GM18858 (cell line): ENCODE data around the gene GNA12.
A peak's percentile ranks its signal among the peaks of the same experiment; 100 is the strongest.

Experiments
- ATAC-seq: cut with Tn5 transposase; IDR thresholded peaks from one replicate; pipeline ENCODE4 v1.9.1; 2021; ENCODE audit not compliant: unreplicated experiment

GNA12 gene

DNA sequence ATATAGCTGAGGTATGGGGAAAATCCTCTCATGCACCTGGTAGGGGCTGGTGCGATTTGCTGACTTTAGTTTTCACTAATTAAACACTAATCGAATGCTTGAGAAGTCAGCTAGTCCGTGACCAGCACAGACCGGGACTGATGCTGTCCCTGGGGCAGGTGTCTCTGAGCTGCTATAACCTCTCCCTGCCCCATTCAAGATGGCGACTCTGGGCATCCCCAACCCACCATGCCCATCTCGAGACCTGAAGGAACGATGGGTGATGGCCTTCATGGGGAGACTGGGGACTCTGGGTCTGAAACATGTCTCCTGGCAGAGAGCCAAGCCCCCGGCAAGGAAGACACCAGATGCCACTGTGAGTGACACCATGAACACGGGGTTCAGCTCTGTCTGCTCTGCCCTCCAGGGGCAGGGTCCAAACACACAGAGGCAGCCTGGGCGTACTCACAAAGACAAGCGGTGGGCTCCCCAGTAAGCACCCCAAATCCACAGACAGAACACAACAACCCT is 57.4 kb downstream of the GNA12 start:
- no peak for ATAC-seq

- peak; percentile 72 for ATAC-seq
These were observed 59.0 kb downstream of the GNA12 start for GRCh38 chr7:2785071-2785500.

- ATAC-seq, result no peak
These were observed 61.5 kb downstream of the GNA12 start for GRCh38 chr7:2782565-2782964.

DNA sequence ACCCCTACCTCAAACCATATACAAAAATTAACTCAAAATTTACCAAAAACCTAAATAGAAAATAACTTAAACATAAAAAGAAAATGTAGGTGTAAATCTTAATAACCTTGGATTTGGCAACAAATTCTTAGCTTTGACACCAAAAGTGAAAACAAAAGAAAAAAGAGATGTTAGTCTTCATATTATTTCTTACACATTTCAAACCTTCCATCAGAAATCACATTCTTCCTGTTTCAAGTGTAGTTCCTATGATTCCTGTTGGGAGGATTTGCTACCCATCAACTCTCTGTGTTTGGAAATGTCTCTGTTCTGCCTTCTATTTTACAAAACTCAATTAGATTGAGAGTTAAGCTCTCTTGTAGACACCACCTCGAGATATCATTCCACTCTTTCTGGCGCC is 62.0 kb downstream of the GNA12 start:
- ATAC-seq, result no peak

- ATAC-seq, result no peak
These were observed 62.5 kb downstream of the GNA12 start for GRCh38 chr7:2781636-2782035.

GRCh38 chr7:2779051-2779450 is 65.1 kb downstream of the GNA12 start:
- no peak for ATAC-seq

DNA sequence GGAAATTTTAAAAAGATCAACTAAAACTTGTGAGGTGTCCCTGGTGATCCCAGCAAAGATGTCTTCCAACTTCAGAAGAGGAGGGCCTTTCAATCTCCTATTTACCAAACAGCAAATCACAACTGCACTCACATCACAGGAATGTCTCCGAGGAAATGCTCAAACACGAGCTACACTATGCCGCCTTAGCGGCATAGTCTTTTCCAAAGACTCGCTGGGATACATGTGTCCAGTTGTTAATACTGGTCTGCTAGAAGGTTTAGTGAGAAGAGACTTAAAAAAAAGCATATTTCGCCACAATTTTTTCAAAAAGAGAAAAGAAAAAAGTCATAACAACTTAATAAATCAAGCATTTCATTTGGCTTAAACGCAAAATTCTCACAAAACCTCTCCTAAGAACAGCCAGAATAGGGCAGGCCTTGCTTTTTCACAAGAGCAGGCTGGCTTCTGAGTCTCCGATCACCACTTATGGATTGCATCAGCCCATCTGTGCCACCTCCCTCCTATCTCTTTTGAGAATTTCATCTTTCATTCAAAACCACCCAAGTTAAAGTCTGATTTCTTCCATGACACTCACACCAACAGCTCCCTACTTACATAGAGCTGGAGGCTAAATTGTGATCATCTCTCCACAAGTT is 66.1 kb downstream of the GNA12 start:
- ATAC-seq, result no peak

DNA sequence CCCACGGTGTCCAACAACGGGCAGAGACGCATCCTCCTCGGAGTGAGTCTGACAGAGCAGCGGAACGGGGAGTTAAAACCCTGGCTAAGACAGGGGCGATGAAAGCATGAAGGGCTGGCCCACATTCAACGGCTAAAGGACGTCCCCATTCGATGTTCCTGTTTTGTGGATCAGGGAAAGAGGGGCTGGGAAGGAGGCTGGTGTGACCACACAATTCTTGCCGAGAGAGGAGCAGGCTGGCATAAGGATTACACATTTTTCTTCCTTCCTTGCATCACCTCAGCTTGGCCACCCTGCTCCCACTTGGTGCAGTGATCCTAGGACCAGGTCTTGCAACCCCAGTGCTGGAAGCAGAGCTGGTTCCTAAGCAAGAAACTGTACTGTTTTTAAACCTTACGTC is 67.7 kb downstream of the GNA12 start:
- ATAC-seq, result no peak

DNA sequence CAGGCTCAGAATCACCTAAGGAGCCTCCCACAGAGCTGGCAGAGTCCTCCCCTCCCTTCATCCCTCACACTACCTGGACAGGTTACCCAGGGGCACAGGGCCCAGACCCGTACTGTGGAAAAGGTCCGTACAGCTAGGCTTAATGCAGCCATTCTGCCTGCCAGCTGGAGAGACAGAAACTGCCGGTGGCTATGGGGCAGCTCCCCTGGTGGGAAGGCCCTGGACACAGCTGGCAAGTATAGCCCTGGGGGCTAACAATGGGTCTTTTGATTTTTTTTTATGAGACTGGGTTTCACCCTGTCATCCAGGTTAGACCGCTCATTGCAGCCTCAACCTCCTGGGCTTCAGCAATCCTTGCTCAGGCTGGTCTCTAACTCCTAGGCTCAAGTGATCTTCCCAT is 68.3 kb downstream of the GNA12 start:
- ATAC-seq, result no peak

DNA sequence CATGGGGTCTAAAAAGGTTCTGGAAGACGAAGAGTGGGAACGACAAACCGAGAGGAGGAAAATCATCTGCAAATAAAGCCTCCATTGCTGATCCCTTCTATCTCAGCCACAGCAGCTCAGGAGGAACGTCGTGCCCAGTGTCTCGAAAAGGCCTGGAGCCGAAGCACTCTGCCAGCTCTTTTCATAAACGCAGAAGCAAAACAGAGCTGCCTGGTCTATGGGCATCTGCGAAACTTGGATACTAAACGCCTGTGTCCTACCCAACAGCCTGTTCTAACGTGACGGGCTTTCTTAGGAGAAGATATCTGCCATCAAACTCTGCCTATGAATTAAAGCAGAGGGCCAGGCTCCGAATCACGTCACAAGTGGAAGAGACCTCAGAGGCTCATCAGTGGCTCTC is 68.7 kb downstream of the GNA12 start:
- no peak for ATAC-seq

DNA sequence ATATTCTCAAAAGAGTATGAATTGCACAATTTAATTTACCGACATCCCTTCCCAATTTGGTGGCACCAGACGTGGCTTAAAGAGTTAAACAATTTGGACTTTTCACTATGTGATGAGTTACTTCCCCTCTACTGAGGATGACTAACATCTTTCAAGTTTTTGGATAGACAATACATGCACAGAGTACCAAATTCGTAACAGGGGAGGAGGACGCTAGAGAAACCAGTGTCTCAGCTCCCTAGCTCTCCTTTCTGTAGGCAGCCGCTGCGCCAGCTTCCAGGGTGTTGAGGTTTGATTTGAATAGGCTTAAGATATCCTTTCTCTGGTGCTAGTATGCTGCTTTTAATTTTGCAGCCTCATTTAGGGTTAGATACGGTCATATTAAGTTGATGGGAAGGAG is 69.2 kb downstream of the GNA12 start:
- no peak for ATAC-seq

DNA sequence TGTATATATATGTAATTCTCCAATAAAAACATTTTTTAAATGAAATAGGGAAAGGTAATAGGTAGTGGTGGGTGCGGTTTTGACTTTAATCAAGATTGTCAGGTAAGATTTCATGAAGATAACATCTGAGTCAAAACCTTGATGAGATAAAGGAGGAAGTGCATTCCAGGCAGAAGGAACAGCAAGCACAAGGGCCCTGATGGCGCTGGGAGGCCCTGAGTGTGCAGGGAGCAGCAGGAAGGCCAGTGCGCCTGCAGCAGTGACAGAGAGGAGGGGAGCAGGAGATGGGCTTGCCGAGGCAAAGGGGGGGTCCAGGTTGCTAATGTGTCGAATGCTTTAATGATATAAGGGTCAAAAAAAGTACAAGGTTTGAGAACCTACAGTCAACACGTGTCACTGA is 69.8 kb downstream of the GNA12 start:
- ATAC-seq, result no peak

- ATAC-seq, result no peak
These were observed 70.5 kb downstream of the GNA12 start for GRCh38 chr7:2773608-2774007.

DNA sequence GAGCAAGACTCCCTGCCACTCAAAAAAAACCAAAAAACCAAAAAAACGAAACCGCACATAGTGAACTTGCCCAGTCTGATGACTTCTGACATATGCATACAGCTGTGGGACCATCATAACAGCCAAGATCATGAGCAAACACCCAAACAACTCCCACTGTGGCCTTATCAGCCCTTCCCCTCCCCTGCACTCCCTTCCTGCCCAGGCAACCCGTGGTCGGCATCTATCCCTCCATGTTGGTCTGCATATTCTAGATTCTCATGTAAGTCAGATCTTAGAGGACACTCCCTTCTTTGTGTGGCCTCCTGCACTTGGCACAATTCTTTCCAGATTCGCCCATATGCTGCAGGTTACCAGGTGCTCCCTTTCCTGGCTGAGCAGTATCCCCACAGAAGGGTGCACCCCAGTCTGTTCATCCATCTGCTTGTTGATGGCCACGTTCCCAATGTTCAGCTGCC is 72.8 kb downstream of the GNA12 start:
- no peak for ATAC-seq

GRCh38 chr7:2764621-2765020 is 79.5 kb downstream of the GNA12 start:
- no peak for ATAC-seq

DNA sequence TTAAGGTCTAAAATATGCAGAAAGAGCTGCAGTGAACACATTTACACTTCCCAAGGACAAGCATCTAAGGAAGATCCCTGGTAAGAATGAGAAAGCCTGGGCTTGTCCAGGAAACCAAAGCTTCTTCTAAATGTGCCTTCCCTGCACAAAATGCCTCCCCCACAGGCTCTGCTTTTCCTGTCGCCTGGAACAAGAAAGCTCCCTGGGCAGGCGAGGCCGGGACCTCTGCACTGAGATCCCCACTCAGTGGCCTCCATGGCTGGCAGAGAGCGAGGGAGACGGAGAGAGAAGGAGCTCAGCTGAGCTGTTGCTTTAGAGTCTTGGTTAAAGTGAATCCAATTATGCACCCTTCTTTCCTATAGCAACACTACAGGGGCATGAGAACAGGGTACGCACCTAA is 80.5 kb downstream of the GNA12 start:
- no peak for ATAC-seq

DNA sequence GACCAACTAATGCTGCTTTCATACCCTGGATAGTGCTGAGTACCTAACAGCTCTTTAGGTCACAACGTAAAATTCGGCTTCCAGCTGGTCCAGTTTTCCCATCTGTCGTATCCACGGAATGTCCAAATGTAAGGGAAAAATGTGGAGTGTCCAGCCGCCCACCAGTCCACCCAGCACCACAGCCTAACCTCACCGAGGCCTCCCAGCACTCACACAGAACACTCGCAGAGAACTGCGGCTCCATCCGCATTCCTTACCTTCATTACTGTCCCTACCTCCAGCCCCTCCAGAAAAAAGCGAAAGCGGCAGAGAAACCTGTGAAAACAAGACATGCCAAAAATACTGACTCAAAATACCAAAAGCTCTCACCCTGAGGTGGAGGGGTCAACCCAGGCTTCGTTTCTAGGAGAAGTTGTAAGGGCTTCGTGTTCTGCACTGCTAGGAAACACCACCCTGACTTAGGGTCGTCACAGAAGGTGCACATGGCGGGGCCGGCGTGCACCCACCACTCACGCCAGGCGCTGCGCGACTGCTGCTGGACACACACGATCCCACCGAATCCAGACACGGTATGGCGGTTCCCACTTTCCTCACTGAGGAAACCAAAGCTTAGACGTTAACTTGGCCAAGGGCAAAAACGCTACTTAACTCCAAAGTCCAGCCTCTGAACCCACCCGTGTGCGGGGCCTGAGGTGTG is 82.2 kb downstream of the GNA12 start:
- ATAC-seq, result no peak

DNA sequence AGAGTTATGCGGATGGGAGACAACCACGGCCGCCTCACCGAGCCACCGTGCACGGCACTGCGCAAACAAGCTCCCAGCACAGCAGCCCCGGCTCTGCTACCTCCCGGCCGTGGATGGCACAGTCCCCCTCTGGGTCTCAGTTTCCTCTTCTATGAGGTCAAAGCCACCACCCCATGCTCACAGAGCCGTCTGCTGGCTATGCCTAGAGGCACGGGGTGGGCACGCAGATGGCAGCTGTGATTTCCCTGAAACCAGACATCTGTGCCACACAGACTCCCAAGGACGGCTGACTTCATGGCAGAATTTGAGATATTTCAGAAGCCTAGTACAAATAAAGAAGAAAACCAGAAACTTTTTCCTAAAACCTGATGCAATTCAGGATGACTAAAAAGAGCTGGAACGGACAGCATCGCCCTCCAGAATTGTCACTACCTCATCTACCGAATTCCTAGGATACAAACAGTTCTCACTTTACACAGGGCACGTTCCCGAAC is 82.9 kb downstream of the GNA12 start:
- ATAC-seq, result no peak

- ATAC-seq, result no peak
These were observed 83.8 kb downstream of the GNA12 start for GRCh38 chr7:2760098-2760889.

DNA sequence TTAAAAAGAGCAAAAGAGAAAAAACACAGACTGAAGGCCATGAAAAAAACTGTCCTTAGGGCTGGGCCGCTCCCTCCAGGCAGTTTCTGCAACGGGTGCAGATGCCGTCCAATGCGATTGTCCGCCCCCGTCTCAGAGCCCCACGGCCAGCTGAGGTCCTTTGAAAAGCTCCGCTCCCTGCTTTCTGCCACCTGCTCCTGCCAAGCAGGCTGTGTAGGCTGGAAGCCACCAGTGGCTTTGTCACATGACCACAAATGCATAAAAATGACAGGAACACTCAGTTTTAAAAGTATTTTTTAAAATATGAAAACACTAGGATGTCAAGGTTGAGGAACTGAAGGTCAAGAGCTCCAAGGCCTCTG is 84.4 kb downstream of the GNA12 start:
- ATAC-seq, result no peak

DNA sequence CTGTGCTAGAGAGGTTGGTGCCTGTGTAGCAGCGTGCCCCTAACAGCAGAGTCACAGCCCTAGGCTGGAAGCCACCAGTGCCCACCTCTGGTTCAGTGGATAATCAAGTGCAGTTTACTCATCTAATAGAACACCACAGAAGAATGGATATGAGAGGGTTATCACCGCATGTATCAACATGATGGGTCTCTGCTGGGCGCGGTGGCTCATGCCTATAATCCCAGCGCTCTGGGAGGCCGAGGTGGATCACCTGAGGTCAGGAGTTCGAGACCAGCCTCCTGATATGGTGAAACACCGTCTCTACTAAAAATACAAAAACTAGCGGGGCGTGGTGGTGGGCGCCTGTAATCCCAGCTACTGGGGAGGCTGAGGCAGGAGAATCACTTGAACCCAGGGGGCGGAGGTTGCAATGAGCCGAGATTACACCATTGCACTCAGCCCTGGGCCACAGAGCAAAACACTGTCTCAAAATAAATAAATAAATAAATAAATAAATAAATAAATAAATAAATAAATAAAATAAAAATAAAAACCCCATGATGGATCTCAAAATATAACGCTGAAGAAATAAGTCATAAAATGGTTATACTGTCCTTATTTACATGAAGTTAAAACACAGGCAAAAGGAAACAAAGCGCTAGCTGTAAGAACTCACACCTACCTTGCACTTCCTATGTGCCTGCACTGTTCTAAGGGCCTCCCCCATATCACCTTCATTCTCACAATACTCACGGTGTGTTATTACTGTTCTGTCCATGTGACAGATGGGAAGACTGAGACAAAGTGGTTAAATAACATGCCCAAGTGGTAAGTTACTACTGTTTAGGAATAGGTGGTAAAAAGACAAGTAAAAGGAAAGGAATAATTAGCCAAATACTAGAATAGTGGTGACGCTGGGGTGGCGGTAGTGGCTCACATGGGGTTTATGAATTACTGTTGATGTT is 85.2 kb downstream of the GNA12 start:
- no peak for ATAC-seq
